K562 (cell line): ENCODE results near the gene ARHGEF40. TPM values are rescaled to one million over a fixed set of nuclear protein-coding genes. Genes with fewer than 3 reads are reported as not detected.

Source experiments
- ATAC-seq: fragments of 200-7000 bp; cut with Tn5 transposase; 3 replicates; pipeline ENCODE4 v1.9.1; 2020; ENCODE audit warnings: moderate library complexity
- BruUV-seq: library from RNA; stranded (reverse); fragments of 400-500 nt; replicated peaks from 2 replicates; lab custom pipeline; 2021; lab: Mats Ljungman, UMichigan
- CTCF ChIA-PET: fragments of 300-600 bp; formaldehyde crosslinking; extraction: SDS; loops from one replicate; lab custom pipeline; 2021; ENCODE audit warnings: low intra/inter-chr PET ratio; lab: Yijun Ruan, JAX
- POLR2A ChIA-PET: fragments of 300-600, 350-650 bp; sonication (Branson Sonifier 250); formaldehyde crosslinking; extraction: SDS; loops from one replicate; lab custom pipeline; 2021; ENCODE audit warnings: antibody characterized with exemption, inconsistent platforms; lab: Yijun Ruan, JAX
- DNase-seq, 4 experiments: peaks; one replicate each; pipeline versions ENCODE4 v3.0.0 to v3.0.0-alpha.2; 2011 to 2018; ENCODE audit warnings: low spot score in 3 of 4, mixed read lengths in 3 of 4; ENCODE audit errors: extremely low read depth in 1 of 4
- FAIRE-seq: peaks from 2 replicates; lab custom pipeline; 2011; peaks lifted over from hg19 to GRCh38; lab: Jason Lieb, UNC
- H2AFZ ChIP-seq: 2 replicates; pipeline ENCODE4 v1.6.0; 2011; ENCODE audit warnings: low read depth, low read length, control low read depth, inconsistent platforms
- H3K27ac ChIP-seq: fragments of 200-600 bp; 3 replicates; pipeline ENCODE4 v1.8.0; 2011; ENCODE audit warnings: low read depth, mild to moderate bottlenecking, control low read depth, inconsistent platforms, low read length, moderate library complexity, mixed read lengths; ENCODE audit errors: extremely low read depth
- H3K27me3 ChIP-seq, 2 experiments: fragments of 300-600 bp in 1 of 2; 2 replicates in 1 of 2; 3 replicates in 1 of 2; pipeline versions ENCODE4 v1.6.0 to v1.8.0; 2011; ENCODE audit warnings: inconsistent platforms in 2 of 2, low read length in 2 of 2, mild to moderate bottlenecking in 1 of 2, mixed read lengths in 1 of 2, moderate library complexity in 1 of 2; ENCODE audit not compliant: control insufficient read depth in 2 of 2, insufficient read depth in 2 of 2
- H3K36me3 ChIP-seq: fragments of 300-600 bp; 3 replicates; pipeline ENCODE4 v1.8.0; 2011; ENCODE audit warnings: mild to moderate bottlenecking, low read length, inconsistent platforms; ENCODE audit not compliant: control insufficient read depth, insufficient read depth
- H3K4me1 ChIP-seq, 2 experiments: fragments of 200-600 bp in 1 of 2; replicated peaks in 1 of 2; 2 replicates in 1 of 2; 3 replicates in 1 of 2; pipeline versions ENCODE4 v1.5.1 to v1.8.0; 2011; ENCODE audit warnings: inconsistent platforms in 2 of 2, low read length in 2 of 2, mild to moderate bottlenecking in 1 of 2, mixed read lengths in 1 of 2, moderate library complexity in 1 of 2; ENCODE audit not compliant: control insufficient read depth in 2 of 2, insufficient read depth in 2 of 2
- H3K4me2 ChIP-seq: 2 replicates; pipeline ENCODE4 v1.6.1; 2011; ENCODE audit warnings: low read length, control low read depth, inconsistent platforms, mixed read lengths; ENCODE audit not compliant: insufficient read depth
- H3K4me3 ChIP-seq: fragments of 200-600 bp; sonication (generic), shearing (Covaris generic); 2 replicates; pipeline ENCODE4 v1.5.1; 2016; ENCODE audit warnings: control low read depth, inconsistent platforms
- H3K79me2 ChIP-seq: fragments of 200-600 bp; 3 replicates; pipeline ENCODE4 v1.8.0; 2011; ENCODE audit warnings: low read length, inconsistent platforms; ENCODE audit not compliant: control insufficient read depth, insufficient read depth
- H3K9ac ChIP-seq, 2 experiments: 2 replicates each; pipeline versions ENCODE4 v1.6.0 to v1.6.1; 2011; ENCODE audit warnings: low read depth in 2 of 2, low read length in 2 of 2, control low read depth in 1 of 2, inconsistent platforms in 1 of 2, mild to moderate bottlenecking in 1 of 2, mixed read lengths in 1 of 2; ENCODE audit not compliant: insufficient read depth in 1 of 2
- H3K9me1 ChIP-seq: one replicate; pipeline ENCODE4 v1.6.0; 2011; ENCODE audit warnings: inconsistent platforms, mild to moderate bottlenecking, low read length, moderate library complexity; ENCODE audit not compliant: control insufficient read depth, insufficient read depth
- H3K9me3 ChIP-seq: replicated peaks from 2 replicates; pipeline ENCODE4 v1.5.1; 2011; ENCODE audit warnings: low read depth, low read length, inconsistent platforms; ENCODE audit not compliant: control insufficient read depth, insufficient read depth
- H4K20me1 ChIP-seq: replicated peaks from 2 replicates; pipeline ENCODE4 v1.6.1; 2011; ENCODE audit warnings: low read length, inconsistent platforms, mixed read lengths; ENCODE audit not compliant: control insufficient read depth, insufficient read depth
- ATF7 ChIP-seq: fragments of 450-650 bp; IDR thresholded peaks from 2 replicates; pipeline ENCODE4 v1.7.1; 2014; ENCODE audit warnings: mild to moderate bottlenecking, moderate library complexity
- CCAR2 ChIP-seq: fragments of 200-400 bp; formaldehyde crosslinking; IDR thresholded peaks from 2 replicates; pipeline ENCODE4 v1.6.1; 2017; ENCODE audit warnings: mild to moderate bottlenecking, low read depth, low read length
- CHD7 ChIP-seq: fragments of 200-600 bp; sonication (generic); IDR thresholded peaks from one replicate; pipeline ENCODE4 v1.6.1; 2012; ENCODE audit warnings: mild to moderate bottlenecking, low read depth, low read length, inconsistent platforms
- E2F1 ChIP-seq: sonication (generic); formaldehyde crosslinking; IDR thresholded peaks from 2 replicates; pipeline ENCODE4 v1.8.1; 2023; ENCODE audit warnings: mild to moderate bottlenecking, missing genetic modification reagents, moderate library complexity
- EGR1 ChIP-seq: fragments of 450-650 bp; conservative IDR thresholded peaks from 2 replicates; pipeline ENCODE4 v1.6.1; 2017; ENCODE audit warnings: mild to moderate bottlenecking
- FIP1L1 ChIP-seq: fragments of 200-400 bp; formaldehyde crosslinking; IDR thresholded peaks from 2 replicates; pipeline ENCODE4 v1.6.1; 2018; ENCODE audit warnings: mild to moderate bottlenecking, low read depth, low read length; ENCODE audit not compliant: poor library complexity, severe bottlenecking
- HLTF ChIP-seq: fragments of 450-650 bp; IDR thresholded peaks from 2 replicates; pipeline ENCODE4 v1.6.1; 2016
- MEIS2 ChIP-seq: fragments of 450-650 bp; IDR thresholded peaks from 2 replicates; pipeline ENCODE4 v1.6.1; 2014; ENCODE audit warnings: mild to moderate bottlenecking; ENCODE audit not compliant: partially characterized antibody
- MXD1 ChIP-seq: fragments of 250-450 bp; sonication (Bioruptor Pico); IDR thresholded peaks from 2 replicates; pipeline ENCODE4 v1.8.0; 2021; ENCODE audit warnings: borderline replicate concordance, mild to moderate bottlenecking, moderate library complexity; ENCODE audit not compliant: poor library complexity, severe bottlenecking
- MYC ChIP-seq, 2 experiments: fragments of 250-450 bp in 1 of 2; sonication (Bioruptor Pico) in 1 of 2; IDR thresholded peaks; 2 replicates each; pipeline versions ENCODE4 v1.5.1 to v1.6.1; 2012 to 2021; ENCODE audit warnings: low read depth in 2 of 2, borderline replicate concordance in 1 of 2, improper control_type of control experiment in 1 of 2, low read length in 1 of 2, mild to moderate bottlenecking in 1 of 2, moderate library complexity in 1 of 2
- WGBS: fragments of 100-300 bp; shearing (Covaris generic); methylation state at CpG from one replicate; pipeline ENCODE4 v1.1.6; 2016; ENCODE audit warnings: low coverage, mixed read lengths; ENCODE audit not compliant: insufficient coverage; ENCODE audit errors: missing lambda C conversion rate; 5-methylcytosine and 5-hydroxymethylcytosine counted together
- in situ Hi-C: fragments of 300-500 bp; cut with MboI; formaldehyde crosslinking; loops from 4 replicates; pipeline ENCODE4 v1.15.0; 2018; ENCODE audit warnings: inconsistent platforms, mixed read lengths
- intact Hi-C: fragments of 100-400 bp; cut with micrococcal nuclease; formaldehyde crosslinking; loops from 2 replicates; pipeline ENCODE4 v1.14.2; 2022
- polyA plus RNA-seq, 8 experiments: library from polyadenylated mRNA; depleted of rRNA in 4 of 8; stranded (reverse) in 5 of 8; unstranded in 3 of 8; fragments of >200 nt; fragmentation: Nextera tagmentation in 2 of 8; fragmentation: Illumina TruSeq in 1 of 8; extraction: Ambion mirVana in 2 of 8; extraction: Trizol in 1 of 8; gene quantifications; 2 replicates each; pipeline versions ENCODE4 v1.2.1 to v1.2.3, GENCODE V29; 2011 to 2014; ENCODE audit warnings: inconsistent platforms in 1 of 8, missing spikeins in 1 of 8
- total RNA-seq, 7 experiments: library from RNA; depleted of rRNA in 6 of 7; stranded (reverse); fragments of >200 nt in 6 of 7; fragmentation: Illumina TruSeq in 2 of 7; extraction: Trizol in 2 of 7; gene quantifications; 2 replicates each; pipeline versions ENCODE4 v1.2.1 to v1.2.3, GENCODE V29; 2011 to 2021; ENCODE audit warnings: low replicate concordance in 1 of 7

Gene ARHGEF40
- total and polyA plus RNA-seq, 9 of the 15 experiments (the other 6 are each of a cell fraction or from before 2014, with no cell fraction given), result 0.42 to 6.3 (median 3.8) TPM

- no peak overlapping the region for H3K9ac ChIP-seq
- intact Hi-C loops, result no loop called here
- no peaks in the 10 kb centered on the region for H3K9me3 ChIP-seq
- WGBS, result 72% methylated on average over 11 of the region's 12 CpGs
- DNase-seq (no peak), FAIRE-seq (no peak), ATAC-seq (no peak)
- H2AFZ ChIP-seq, result no peak overlapping the region
- no peaks in the 10 kb centered on the region for H3K79me2 ChIP-seq
- H3K36me3 ChIP-seq, result no peaks in the 10 kb centered on the region
- peaks cover 2% of the 10 kb centered on the region for H3K9me1 ChIP-seq
- POLR2A ChIA-PET, result no interaction called here
- H3K4me2 ChIP-seq, result no peak overlapping the region
- no peak overlapping the region for H3K4me3 ChIP-seq
- in situ Hi-C loops, result no loop called here
- no peaks in the 10 kb centered on the region for H4K20me1 ChIP-seq
- peaks cover 14 to 27% of the 10 kb centered on the region in 2 experiments for H3K4me1 ChIP-seq
- CTCF ChIA-PET, result no interaction called here
- no peaks in the 10 kb centered on the region for H3K27me3 ChIP-seq
- no peak overlapping the region for H3K27ac ChIP-seq
- no TSS peak for BruUV-seq
- TF ChIP-seq ATF7, result no peak
- TF ChIP-seq MYC (IDR thresholded peaks at IDR 0.05; ENCODE audit: low read depth, low read length), result no peak
- no peak for TF ChIP-seq MYC (CRISPR knock-in tag; IDR thresholded peaks at IDR 0.05; ENCODE audit: borderline replicate concordance, low read depth)
- no peak for TF ChIP-seq MXD1
- no peak for TF ChIP-seq FIP1L1
- TF ChIP-seq EGR1, result no peak
- no peak for TF ChIP-seq HLTF
- TF ChIP-seq E2F1 (CRISPR knock-in tag), result no peak
- TF ChIP-seq CHD7, result no peak
- TF ChIP-seq CCAR2, result no peak
- TF ChIP-seq MEIS2, result no peak
Observed at GRCh38 chr14:21030531-21030930, 39.6 kb upstream of the ARHGEF40 start.
